ENCODE data around the gene GCNT4.
"Not testable (repeated sequence)": the region's sequence is repeated elsewhere in the genome, so short reads cannot be mapped to it uniquely, and the experiment has no call there.

DNA sequence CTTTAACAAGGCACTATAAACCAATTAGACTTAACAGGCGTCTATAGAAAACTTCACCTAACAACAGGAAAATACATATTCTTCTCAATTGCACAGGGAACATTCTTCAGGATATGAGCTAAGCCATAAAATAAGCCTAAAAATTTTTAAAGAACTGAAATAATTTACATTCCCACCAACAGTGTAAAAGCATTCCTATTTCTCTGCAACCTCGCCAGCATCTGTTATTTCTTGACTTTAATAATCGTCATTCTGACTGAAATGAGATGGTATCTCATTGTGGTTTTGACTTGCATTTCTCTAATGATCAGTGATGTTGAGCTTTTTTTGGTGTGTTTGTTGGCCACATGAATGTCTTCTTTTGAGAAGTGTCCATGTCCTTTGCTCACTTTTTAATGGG lies 43.6 kb upstream of the GCNT4 start:
- TF ChIP-seq POLR2A (IDR thresholded peaks at IDR 0.05; ENCODE audit: low read depth, low read length); POLR2AphosphoS5 (IDR thresholded peaks at IDR 0.05; ENCODE audit: insufficient read depth, low read depth, low read length); EZH2 (IDR thresholded peaks at IDR 0.05; ENCODE audit: borderline replicate concordance, low read depth, low read length, severe bottlenecking); GATA2 (IDR thresholded peaks at IDR 0.05; ENCODE audit: insufficient read depth, insufficient read length, low read depth, low read length); FOS (IDR thresholded peaks at IDR 0.05; ENCODE audit: borderline replicate concordance, insufficient read depth, low read length): not testable (repeated sequence)
- TF ChIP-seq, protein P1, sequence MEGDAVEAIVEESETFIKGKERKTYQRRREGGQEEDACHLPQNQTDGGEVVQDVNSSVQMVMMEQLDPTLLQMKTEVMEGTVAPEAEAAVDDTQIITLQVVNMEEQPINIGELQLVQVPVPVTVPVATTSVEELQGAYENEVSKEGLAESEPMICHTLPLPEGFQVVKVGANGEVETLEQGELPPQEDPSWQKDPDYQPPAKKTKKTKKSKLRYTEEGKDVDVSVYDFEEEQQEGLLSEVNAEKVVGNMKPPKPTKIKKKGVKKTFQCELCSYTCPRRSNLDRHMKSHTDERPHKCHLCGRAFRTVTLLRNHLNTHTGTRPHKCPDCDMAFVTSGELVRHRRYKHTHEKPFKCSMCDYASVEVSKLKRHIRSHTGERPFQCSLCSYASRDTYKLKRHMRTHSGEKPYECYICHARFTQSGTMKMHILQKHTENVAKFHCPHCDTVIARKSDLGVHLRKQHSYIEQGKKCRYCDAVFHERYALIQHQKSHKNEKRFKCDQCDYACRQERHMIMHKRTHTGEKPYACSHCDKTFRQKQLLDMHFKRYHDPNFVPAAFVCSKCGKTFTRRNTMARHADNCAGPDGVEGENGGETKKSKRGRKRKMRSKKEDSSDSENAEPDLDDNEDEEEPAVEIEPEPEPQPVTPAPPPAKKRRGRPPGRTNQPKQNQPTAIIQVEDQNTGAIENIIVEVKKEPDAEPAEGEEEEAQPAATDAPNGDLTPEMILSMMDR (IDR thresholded peaks at IDR 0.05; ENCODE audit: extremely low read depth in 1 of 2, insufficient read depth in 1 of 2, low read depth in 1 of 2, low read length in 2 of 2), result not testable (repeated sequence)
- TF ChIP-seq, protein P2, sequence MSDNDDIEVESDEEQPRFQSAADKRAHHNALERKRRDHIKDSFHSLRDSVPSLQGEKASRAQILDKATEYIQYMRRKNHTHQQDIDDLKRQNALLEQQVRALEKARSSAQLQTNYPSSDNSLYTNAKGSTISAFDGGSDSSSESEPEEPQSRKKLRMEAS (IDR thresholded peaks at IDR 0.05; ENCODE audit: insufficient read depth, insufficient read length), result not testable (repeated sequence)
